CD14-positive monocyte (primary cell): ENCODE data around the gene PCOLCE2. TPM values are rescaled to one million over a fixed set of nuclear protein-coding genes. Genes with fewer than 3 reads are reported as not detected.

Source experiments
- DNase-seq, 3 donors: peaks; one replicate each; pipeline ENCODE4 v3.0.0-alpha.2; 2011 to 2022
- H2AFZ ChIP-seq: 2 replicates; pipeline ENCODE4 v1.6.0; 2012; ENCODE audit warnings: mild to moderate bottlenecking, low read depth, low read length, inconsistent platforms; ENCODE audit not compliant: insufficient read depth, poor library complexity, severe bottlenecking
- H3K27ac ChIP-seq, 2 donors: 1 replicate in 1 of 2; 2 replicates in 1 of 2; pipeline ENCODE4 v1.5.1; 2012 to 2013; ENCODE audit warnings: low read length in 2 of 2, control low read depth in 1 of 2, inconsistent platforms in 1 of 2, low read depth in 1 of 2, mild to moderate bottlenecking in 1 of 2
- H3K27me3 ChIP-seq, 2 donors: one replicate each; pipeline versions ENCODE4 v1.6.0 to v1.6.1; 2011 to 2013; ENCODE audit warnings: low read length in 2 of 2; ENCODE audit not compliant: control insufficient read depth in 2 of 2, insufficient read depth in 2 of 2
- H3K36me3 ChIP-seq, 2 donors: replicated peaks in 1 of 2; 1 replicate in 1 of 2; 2 replicates in 1 of 2; pipeline versions ENCODE4 v1.5.1 to v1.6.1; 2012 to 2013; ENCODE audit warnings: low read length in 2 of 2, control low read depth in 1 of 2, inconsistent platforms in 1 of 2, mild to moderate bottlenecking in 1 of 2; ENCODE audit not compliant: insufficient read depth in 2 of 2, control insufficient read depth in 1 of 2
- H3K4me1 ChIP-seq, 2 donors: 1 replicate in 1 of 2; 2 replicates in 1 of 2; pipeline versions ENCODE4 v1.5.1 to v1.6.1; 2012 to 2013; ENCODE audit warnings: low read length in 2 of 2, control low read depth in 1 of 2, inconsistent platforms in 1 of 2, mild to moderate bottlenecking in 1 of 2, moderate library complexity in 1 of 2; ENCODE audit not compliant: insufficient read depth in 2 of 2, control insufficient read depth in 1 of 2
- H3K4me2 ChIP-seq: replicated peaks from 2 replicates; pipeline ENCODE3; 2012; ENCODE audit warnings: low read length, moderate library complexity, mild to moderate bottlenecking; ENCODE audit not compliant: poor library complexity, severe bottlenecking; ENCODE audit errors: extremely low read depth
- H3K4me3 ChIP-seq, 3 experiments: fragments of 200-600 bp in 1 of 3; sonication (generic) in 1 of 3; replicated peaks in 1 of 3; 1 replicate in 2 of 3; 2 replicates in 1 of 3; pipeline ENCODE4 v1.5.1; 2011 to 2013; ENCODE audit warnings: low read length in 3 of 3, mild to moderate bottlenecking in 3 of 3, control low read depth in 2 of 3, low read depth in 2 of 3, inconsistent platforms in 1 of 3, moderate library complexity in 1 of 3
- H3K79me2 ChIP-seq: 2 replicates; pipeline ENCODE4 v1.6.0; 2012; ENCODE audit warnings: mild to moderate bottlenecking, control low read depth, inconsistent platforms, low read length, moderate library complexity; ENCODE audit not compliant: insufficient read depth
- H3K9ac ChIP-seq: 2 replicates; pipeline ENCODE4 v1.6.0; 2017; ENCODE audit warnings: low read length, mild to moderate bottlenecking; ENCODE audit not compliant: insufficient read depth, poor library complexity, severe bottlenecking
- H3K9me3 ChIP-seq, 2 donors: replicated peaks in 1 of 2; 1 replicate in 1 of 2; 2 replicates in 1 of 2; pipeline versions ENCODE4 v1.5.1 to v1.6.1; 2012 to 2013; ENCODE audit warnings: low read length in 2 of 2, control low read depth in 1 of 2; ENCODE audit not compliant: control insufficient read depth in 1 of 2, insufficient read depth in 1 of 2
- H4K20me1 ChIP-seq: 2 replicates; pipeline ENCODE4 v1.6.0; 2012; ENCODE audit warnings: mild to moderate bottlenecking, low read length, control low read depth, moderate library complexity; ENCODE audit not compliant: insufficient read depth
- H3K27ac Mint-ChIP-seq, 7 donors: one replicate each; pipeline ENCODE4 v1.8.0; 2020; ENCODE audit warnings: mild to moderate bottlenecking in 7 of 7, mixed read lengths in 7 of 7, moderate library complexity in 6 of 7, inconsistent platforms in 2 of 7
- H3K27me3 Mint-ChIP-seq, 3 donors: one replicate each; pipeline ENCODE4 v1.8.0; 2021 to 2022; ENCODE audit warnings: low read depth in 3 of 3, mild to moderate bottlenecking in 3 of 3, mixed read lengths in 3 of 3, moderate library complexity in 3 of 3, inconsistent platforms in 1 of 3
- H3K36me3 Mint-ChIP-seq, 2 donors: one replicate each; pipeline ENCODE4 v1.8.0; 2020; ENCODE audit warnings: mixed read lengths in 2 of 2, inconsistent platforms in 1 of 2, mild to moderate bottlenecking in 1 of 2
- H3K4me1 Mint-ChIP-seq: one replicate; pipeline ENCODE4 v1.8.0; 2020; ENCODE audit warnings: mild to moderate bottlenecking, mixed read lengths
- H3K4me3 Mint-ChIP-seq, 2 donors: one replicate each; pipeline ENCODE4 v1.8.0; 2020; ENCODE audit warnings: mild to moderate bottlenecking in 2 of 2, mixed read lengths in 2 of 2, moderate library complexity in 1 of 2
- H3K9me3 Mint-ChIP-seq, 7 donors: one replicate each; pipeline ENCODE4 v1.8.0; 2020 to 2022; ENCODE audit warnings: mixed read lengths in 7 of 7, mild to moderate bottlenecking in 6 of 7, moderate library complexity in 6 of 7, inconsistent platforms in 2 of 7
- CTCF ChIP-seq: fragments of 200-600 bp; IDR thresholded peaks from one replicate; pipeline ENCODE4 v1.8.0; 2022; ENCODE audit warnings: antibody characterized with exemption, mild to moderate bottlenecking
- WGBS: methylation state at CpG from one replicate; pipeline ENCODE4 v1.1.5; 2013; ENCODE audit warnings: missing lambda C conversion rate; ENCODE audit not compliant: insufficient coverage; 5-methylcytosine and 5-hydroxymethylcytosine counted together
- intact Hi-C, 2 donors: fragments of 100-400 bp; cut with micrococcal nuclease; formaldehyde crosslinking; loops; one replicate each; pipeline versions ENCODE4 v1.15.0 to v1.15.1; 2023
- polyA plus RNA-seq, 3 donors: library from polyadenylated mRNA; depleted of rRNA in 1 of 3; unstranded in 2 of 3; stranded (reverse) in 1 of 3; fragments of 300-500 nt in 2 of 3; fragments of >200 nt in 1 of 3; fragmentation: Illumina TruSeq in 2 of 3; gene quantifications; 1 replicate in 2 of 3; 2 replicates in 1 of 3; pipeline ENCODE4 v1.2.3, GENCODE V29; 2012 to 2021

Gene PCOLCE2
- polyA plus RNA-seq, 3 donors = not detected

GRCh38 chr3:142923694-142924093, 34.8 kb upstream of the PCOLCE2 start:
- no peaks in the 10 kb centered on the region for H3K27me3 ChIP-seq
- H3K9me3 Mint-ChIP-seq = peaks cover 3 to 14% (median 11%) of the 10 kb centered on the region in 7 donors
- H3K27me3 Mint-ChIP-seq = peaks cover 0 to 6% (median 2%) of the 10 kb centered on the region in 3 donors
- H4K20me1 ChIP-seq = no peaks in the 10 kb centered on the region
- no peak overlapping the region for H3K27ac Mint-ChIP-seq
- H3K4me1 Mint-ChIP-seq = no peaks in the 10 kb centered on the region
- intact Hi-C loops = no loop called here
- no peak overlapping the region for H2AFZ ChIP-seq
- no peak overlapping the region for H3K27ac ChIP-seq
- no peak overlapping the region for H3K4me2 ChIP-seq
- H3K4me3 Mint-ChIP-seq = no peak overlapping the region
- no peak for DNase-seq
- no peak overlapping the region for H3K4me3 ChIP-seq
- H3K9ac ChIP-seq = no peak overlapping the region
- H3K4me1 ChIP-seq = no peaks in the 10 kb centered on the region
- no peaks in the 10 kb centered on the region for H3K36me3 ChIP-seq
- no peaks in the 10 kb centered on the region for H3K36me3 Mint-ChIP-seq
- H3K79me2 ChIP-seq = no peaks in the 10 kb centered on the region
- peaks cover 0 to 4% of the 10 kb centered on the region in 2 donors for H3K9me3 ChIP-seq
- no peak for TF ChIP-seq CTCF

- Histone ChIP-seq H3K36me3 (no peaks in the 10 kb centered on the region), H3K27me3 (no peaks in the 10 kb centered on the region), H3K79me2 (no peaks in the 10 kb centered on the region), H3K4me1 (no peaks in the 10 kb centered on the region), H3K9ac (no peak overlapping the region), H3K4me3 (no peak overlapping the region), H4K20me1 (no peaks in the 10 kb centered on the region), H3K9me3 (no peaks in the 10 kb centered on the region), H3K27ac (no peak overlapping the region), H3K4me2 (no peak overlapping the region), H2AFZ (no peak overlapping the region)
- Mint-ChIP-seq H3K9me3 (peaks cover 0 to 3% (median 0%) of the 10 kb centered on the region in 7 donors), H3K27me3 (peaks cover 2 to 7% (median 2%) of the 10 kb centered on the region in 3 donors), H3K36me3 (no peaks in the 10 kb centered on the region), H3K27ac (no peak overlapping the region), H3K4me3 (no peak overlapping the region), H3K4me1 (no peaks in the 10 kb centered on the region)
- DNase-seq = no peak
- no peak for TF ChIP-seq CTCF
- intact Hi-C loops = no loop called here
- no CpG with 5 or more reads among the region's 2 CpGs for WGBS
Observed at GRCh38 chr3:142916605-142917004, 27.7 kb upstream of the PCOLCE2 start.
